HG02840 (cell line): ENCODE results near the gene GDPD4.

Source experiments
- ATAC-seq: cut with Tn5 transposase; IDR thresholded peaks from one replicate; pipeline ENCODE4 v1.9.1; 2021; ENCODE audit warnings: mild to moderate bottlenecking, moderate library complexity, moderate number of reproducible peaks; ENCODE audit not compliant: unreplicated experiment, low FRiP score

Gene GDPD4

GRCh38 chr11:77249427-77249826 lies 52.1 kb downstream of the GDPD4 start:
- ATAC-seq = no peak

- ATAC-seq = no peak
Measured at GRCh38 chr11:77244277-77245027, 57.0 kb downstream of the GDPD4 start.

- ATAC-seq = no peak
Measured at GRCh38 chr11:77236901-77237300, 64.6 kb downstream of the GDPD4 start.

- no peak for ATAC-seq
Measured at GRCh38 chr11:77233011-77233410, 68.5 kb downstream of the GDPD4 start.

- ATAC-seq = no peak
Measured at GRCh38 chr11:77232242-77232641, 69.2 kb downstream of the GDPD4 start.

GRCh38 chr11:77231800-77232199 lies 69.7 kb downstream of the GDPD4 start:
- no peak for ATAC-seq

GRCh38 chr11:77230878-77231605 lies 70.4 kb downstream of the GDPD4 start:
- no peak for ATAC-seq

GRCh38 chr11:77223797-77224196 lies 77.7 kb downstream of the GDPD4 start:
- ATAC-seq = no peak

GRCh38 chr11:77217156-77217555 lies 84.3 kb downstream of the GDPD4 start:
- no peak for ATAC-seq

GRCh38 chr11:77215106-77215505 lies 86.4 kb downstream of the GDPD4 start:
- no peak for ATAC-seq

GRCh38 chr11:77214557-77214956 lies 86.9 kb downstream of the GDPD4 start:
- no peak for ATAC-seq

- ATAC-seq = no peak
Measured at GRCh38 chr11:77213589-77214428, 87.7 kb downstream of the GDPD4 start.

- ATAC-seq = no peak
Measured at GRCh38 chr11:77213029-77213579, 88.4 kb downstream of the GDPD4 start.

GRCh38 chr11:77212314-77213007 lies 89.0 kb downstream of the GDPD4 start:
- ATAC-seq = no peak

GRCh38 chr11:77211594-77212251 lies 89.8 kb downstream of the GDPD4 start:
- ATAC-seq = no peak

GRCh38 chr11:77211040-77211451 lies 90.4 kb downstream of the GDPD4 start:
- no peak for ATAC-seq

- no peak for ATAC-seq
Measured at GRCh38 chr11:77209663-77210062, 91.8 kb downstream of the GDPD4 start.

- no peak for ATAC-seq
Measured at GRCh38 chr11:77208535-77208934, 93.0 kb downstream of the GDPD4 start.

GRCh38 chr11:77207618-77208313 lies 93.7 kb downstream of the GDPD4 start:
- no peak for ATAC-seq
